HG02610 (cell line): ENCODE data around the gene GFRA1.

Source experiments
- ATAC-seq: cut with Tn5 transposase; IDR thresholded peaks from one replicate; pipeline ENCODE4 v1.9.1; 2021; ENCODE audit warnings: mild to moderate bottlenecking, moderate library complexity; ENCODE audit not compliant: unreplicated experiment

GFRA1 gene

GRCh38 chr10:116271593-116272439, 1.2 kb downstream of the GFRA1 start:
- ATAC-seq = no peak

GRCh38 chr10:116270771-116271592, 2.0 kb downstream of the GFRA1 start:
- ATAC-seq = no peak

GRCh38 chr10:116270126-116270770, 2.8 kb downstream of the GFRA1 start:
- no peak for ATAC-seq

GRCh38 chr10:116269619-116270018, 3.4 kb downstream of the GFRA1 start:
- ATAC-seq = no peak

- ATAC-seq = no peak
Observed at GRCh38 chr10:116268976-116269375, 4.0 kb downstream of the GFRA1 start.

GRCh38 chr10:116265686-116266085, 7.3 kb downstream of the GFRA1 start:
- ATAC-seq = no peak

- ATAC-seq = no peak
Observed at GRCh38 chr10:116263870-116264655, 8.9 kb downstream of the GFRA1 start.

- no peak for ATAC-seq
Observed at GRCh38 chr10:116262678-116263077, 10.3 kb downstream of the GFRA1 start.

- no peak for ATAC-seq
Observed at GRCh38 chr10:116260599-116260998, 12.4 kb downstream of the GFRA1 start.

- ATAC-seq = no peak
Observed at GRCh38 chr10:116259638-116260037, 13.4 kb downstream of the GFRA1 start.

GRCh38 chr10:116257785-116258184, 15.2 kb downstream of the GFRA1 start:
- no peak for ATAC-seq

- ATAC-seq = no peak
Observed at GRCh38 chr10:116256752-116257259, 16.2 kb downstream of the GFRA1 start.

GRCh38 chr10:116255886-116256751, 16.9 kb downstream of the GFRA1 start:
- ATAC-seq = no peak

- no peak for ATAC-seq
Observed at GRCh38 chr10:116254422-116255155, 18.4 kb downstream of the GFRA1 start.

- ATAC-seq = no peak
Observed at GRCh38 chr10:116253716-116254115, 19.3 kb downstream of the GFRA1 start.

- ATAC-seq = no peak
Observed at GRCh38 chr10:116251602-116252395, 21.2 kb downstream of the GFRA1 start.

GRCh38 chr10:116247691-116248090, 25.3 kb downstream of the GFRA1 start:
- no peak for ATAC-seq

GRCh38 chr10:116246263-116246662, 26.7 kb downstream of the GFRA1 start:
- ATAC-seq = no peak
